Activated naive CD4-positive, alpha-beta T cell treated with anti-CD3 and anti-CD28 coated beads, Interleukin-2, amount 50 U/mL, for 72 hours (primary cell): ENCODE results near the gene VEPH1. TPM values are rescaled to one million over a fixed set of nuclear protein-coding genes. Genes with fewer than 3 reads are reported as not detected.

Experiments
- ATAC-seq, 2 donors: fragments of 150-1000 bp; cut with Tn5 transposase; 2 replicates each; pipeline ENCODE4 v1.10.0; 2021; ENCODE audit warnings: mild to moderate bottlenecking in 2 of 2, moderate library complexity in 2 of 2
- DNase-seq, 2 donors: peaks; one replicate each; pipeline ENCODE4 v3.0.0; 2021 to 2022; ENCODE audit warnings: low spot score in 2 of 2
- H3K27ac Mint-ChIP-seq, 2 donors: one replicate each; pipeline ENCODE4 v1.8.0; 2022; ENCODE audit warnings: mild to moderate bottlenecking in 2 of 2, mixed read lengths in 2 of 2
- H3K36me3 Mint-ChIP-seq, 2 donors: one replicate each; pipeline ENCODE4 v1.8.0; 2022; ENCODE audit warnings: mixed read lengths in 2 of 2
- H3K9me3 Mint-ChIP-seq, 2 donors: one replicate each; pipeline ENCODE4 v1.8.0; 2022; ENCODE audit warnings: mixed read lengths in 2 of 2
- total RNA-seq, 2 donors: library from RNA; stranded (reverse); gene quantifications; one replicate each; pipeline ENCODE4 v1.2.3, GENCODE V29; 2022

VEPH1 gene
- total RNA-seq, 2 donors from 2014 or later: not detected

- H3K27ac Mint-ChIP-seq: no peak overlapping the region
- no peaks in the 10 kb centered on the region for H3K36me3 Mint-ChIP-seq
- no peaks in the 10 kb centered on the region for H3K9me3 Mint-ChIP-seq
- no peak for ATAC-seq
- DNase-seq: no peak
Observed at GRCh38 chr3:157463816-157464215, 39.4 kb downstream of the VEPH1 start.

- Mint-ChIP-seq H3K27ac (no peak overlapping the region), H3K9me3 (no peaks in the 10 kb centered on the region), H3K36me3 (peaks cover 0 to 4% of the 10 kb centered on the region in 2 donors)
- DNase-seq: no peak
- no peak for ATAC-seq
Observed at GRCh38 chr3:157460253-157460652, 43.0 kb downstream of the VEPH1 start.

- Mint-ChIP-seq H3K36me3 (peaks cover 0 to 4% of the 10 kb centered on the region in 2 donors), H3K9me3 (no peaks in the 10 kb centered on the region), H3K27ac (no peak overlapping the region)
- DNase-seq: no peak
- no peak for ATAC-seq
Observed at GRCh38 chr3:157459706-157460105, 43.5 kb downstream of the VEPH1 start.

- H3K9me3 Mint-ChIP-seq: peaks cover 0 to 5% of the 10 kb centered on the region in 2 donors
- no peak overlapping the region for H3K27ac Mint-ChIP-seq
- DNase-seq (no peak), ATAC-seq (no peak)
- peaks cover 0 to 4% of the 10 kb centered on the region in 2 donors for H3K36me3 Mint-ChIP-seq
Observed at GRCh38 chr3:157453824-157454223, 49.4 kb downstream of the VEPH1 start.

- H3K36me3 Mint-ChIP-seq: no peaks in the 10 kb centered on the region
- H3K9me3 Mint-ChIP-seq: peaks cover 0 to 5% of the 10 kb centered on the region in 2 donors
- ATAC-seq (no peak), DNase-seq (no peak)
- peak overlapping the region in 1 of 2 donors; percentile 26 for H3K27ac Mint-ChIP-seq
Observed at GRCh38 chr3:157452097-157452496, 51.1 kb downstream of the VEPH1 start.

GRCh38 chr3:157447026-157447694 is 56.1 kb downstream of the VEPH1 start:
- Mint-ChIP-seq H3K36me3 (no peaks in the 10 kb centered on the region), H3K27ac (no peak overlapping the region), H3K9me3 (peaks cover 0 to 5% of the 10 kb centered on the region in 2 donors)
- no peak for ATAC-seq
- DNase-seq: no peak

- DNase-seq (no peak), ATAC-seq (no peak)
- Mint-ChIP-seq H3K27ac (no peak overlapping the region), H3K36me3 (no peaks in the 10 kb centered on the region), H3K9me3 (peaks cover 0 to 5% of the 10 kb centered on the region in 2 donors)
Observed at GRCh38 chr3:157445857-157446256, 57.4 kb downstream of the VEPH1 start.

GRCh38 chr3:157444797-157445184 is 58.4 kb downstream of the VEPH1 start:
- no peak overlapping the region for H3K27ac Mint-ChIP-seq
- H3K36me3 Mint-ChIP-seq: no peaks in the 10 kb centered on the region
- no peak for DNase-seq
- peaks cover 0 to 5% of the 10 kb centered on the region in 2 donors for H3K9me3 Mint-ChIP-seq
- no peak for ATAC-seq

GRCh38 chr3:157443905-157444796 is 59.1 kb downstream of the VEPH1 start:
- DNase-seq (no peak), ATAC-seq (no peak)
- Mint-ChIP-seq H3K27ac (no peak overlapping the region), H3K9me3 (no peaks in the 10 kb centered on the region), H3K36me3 (no peaks in the 10 kb centered on the region)

- H3K9me3 Mint-ChIP-seq: no peaks in the 10 kb centered on the region
- H3K27ac Mint-ChIP-seq: no peak overlapping the region
- ATAC-seq (no peak), DNase-seq (no peak)
- no peaks in the 10 kb centered on the region for H3K36me3 Mint-ChIP-seq
Observed at GRCh38 chr3:157442729-157443128, 60.5 kb downstream of the VEPH1 start.

- no peak overlapping the region for H3K27ac Mint-ChIP-seq
- no peak for DNase-seq
- no peak for ATAC-seq
- H3K36me3 Mint-ChIP-seq: peaks cover 0 to 5% of the 10 kb centered on the region in 2 donors
- no peaks in the 10 kb centered on the region for H3K9me3 Mint-ChIP-seq
Observed at GRCh38 chr3:157441102-157441624, 62.1 kb downstream of the VEPH1 start.

GRCh38 chr3:157438194-157438730 is 65.0 kb downstream of the VEPH1 start:
- H3K27ac Mint-ChIP-seq: no peak overlapping the region
- no peak for DNase-seq
- peak in 1 of 2 donors; percentile 44 for ATAC-seq
- H3K36me3 Mint-ChIP-seq: peaks cover 0 to 5% of the 10 kb centered on the region in 2 donors
- no peaks in the 10 kb centered on the region for H3K9me3 Mint-ChIP-seq

GRCh38 chr3:157436583-157437291 is 66.5 kb downstream of the VEPH1 start, which contains the start of gene PTX3:
TSS of gene PTX3 (plus strand) at chr3:157436850. CDS start at chr3:157436934, 84 bp downstream.
- Mint-ChIP-seq H3K27ac (no peak within 1 kb of the TSS), H3K36me3 (peaks cover 0 to 5% of the 10 kb centered on the region in 2 donors), H3K9me3 (no peaks in the 10 kb centered on the region)
- ATAC-seq (peak in 1 of 2 donors; percentile 37), DNase-seq (no peak)

GRCh38 chr3:157429708-157430107 is 73.5 kb downstream of the VEPH1 start:
- Mint-ChIP-seq H3K9me3 (peaks cover 4 to 5% of the 10 kb centered on the region in 2 donors), H3K27ac (no peak overlapping the region), H3K36me3 (no peaks in the 10 kb centered on the region)
- no peak for DNase-seq
- ATAC-seq: peak; percentile 55 to 61

- Mint-ChIP-seq H3K36me3 (peaks cover 0 to 4% of the 10 kb centered on the region in 2 donors), H3K9me3 (peaks cover 4 to 5% of the 10 kb centered on the region in 2 donors), H3K27ac (no peak overlapping the region)
- ATAC-seq: no peak
- DNase-seq: no peak
Observed at GRCh38 chr3:157428853-157429252, 74.4 kb downstream of the VEPH1 start.

GRCh38 chr3:157427901-157428300 is 75.3 kb downstream of the VEPH1 start:
- ATAC-seq (no peak), DNase-seq (no peak)
- H3K27ac Mint-ChIP-seq: no peak overlapping the region
- peaks cover 0 to 4% of the 10 kb centered on the region in 2 donors for H3K36me3 Mint-ChIP-seq
- H3K9me3 Mint-ChIP-seq: peaks cover 4 to 5% of the 10 kb centered on the region in 2 donors
